Epithelial cell of prostate (primary cell): ENCODE measurements around the gene SSR4.
"Not testable (repeated sequence)": the region's sequence is repeated elsewhere in the genome, so short reads cannot be mapped to it uniquely, and the experiment has no call there.

Source experiments
- DNase-seq: peaks from one replicate; pipeline ENCODE4 v3.0.0-alpha.2; 2011; ENCODE audit warnings: low read depth, low spot score
- H3K27ac ChIP-seq: fragments of 450-650 bp; 2 replicates; pipeline ENCODE4 v1.5.1; 2017; ENCODE audit warnings: mild to moderate bottlenecking

The SSR4 gene

DNA sequence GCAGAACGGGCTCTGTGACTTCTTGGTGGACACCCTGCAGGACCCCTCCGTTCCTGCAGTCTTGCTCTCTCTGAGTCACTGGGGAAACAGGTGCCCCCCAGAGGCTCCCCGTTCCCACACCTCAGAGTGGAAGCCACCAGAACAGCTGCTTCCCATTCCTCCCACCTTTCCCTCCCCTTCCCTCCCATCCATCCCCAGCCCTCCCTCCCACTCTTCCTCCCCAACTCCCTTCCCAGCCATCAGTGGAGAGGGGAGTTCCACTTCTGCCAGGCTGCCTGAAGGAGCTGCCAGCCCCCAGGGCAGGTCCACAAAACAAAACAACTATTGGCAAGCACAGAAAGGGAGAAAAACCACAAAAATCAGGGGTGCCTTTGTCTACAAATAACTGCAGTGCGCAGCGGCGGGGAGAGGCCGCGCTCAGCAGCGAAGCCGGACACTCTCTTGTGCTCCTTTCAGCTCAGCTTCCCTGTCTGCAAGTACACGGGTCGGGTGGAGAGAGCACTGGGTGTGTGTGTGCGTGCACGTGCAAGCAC lies 8.1 kb downstream of the SSR4 start:
- H3K27ac ChIP-seq: no peak overlapping the region
- DNase-seq: no peak

DNA sequence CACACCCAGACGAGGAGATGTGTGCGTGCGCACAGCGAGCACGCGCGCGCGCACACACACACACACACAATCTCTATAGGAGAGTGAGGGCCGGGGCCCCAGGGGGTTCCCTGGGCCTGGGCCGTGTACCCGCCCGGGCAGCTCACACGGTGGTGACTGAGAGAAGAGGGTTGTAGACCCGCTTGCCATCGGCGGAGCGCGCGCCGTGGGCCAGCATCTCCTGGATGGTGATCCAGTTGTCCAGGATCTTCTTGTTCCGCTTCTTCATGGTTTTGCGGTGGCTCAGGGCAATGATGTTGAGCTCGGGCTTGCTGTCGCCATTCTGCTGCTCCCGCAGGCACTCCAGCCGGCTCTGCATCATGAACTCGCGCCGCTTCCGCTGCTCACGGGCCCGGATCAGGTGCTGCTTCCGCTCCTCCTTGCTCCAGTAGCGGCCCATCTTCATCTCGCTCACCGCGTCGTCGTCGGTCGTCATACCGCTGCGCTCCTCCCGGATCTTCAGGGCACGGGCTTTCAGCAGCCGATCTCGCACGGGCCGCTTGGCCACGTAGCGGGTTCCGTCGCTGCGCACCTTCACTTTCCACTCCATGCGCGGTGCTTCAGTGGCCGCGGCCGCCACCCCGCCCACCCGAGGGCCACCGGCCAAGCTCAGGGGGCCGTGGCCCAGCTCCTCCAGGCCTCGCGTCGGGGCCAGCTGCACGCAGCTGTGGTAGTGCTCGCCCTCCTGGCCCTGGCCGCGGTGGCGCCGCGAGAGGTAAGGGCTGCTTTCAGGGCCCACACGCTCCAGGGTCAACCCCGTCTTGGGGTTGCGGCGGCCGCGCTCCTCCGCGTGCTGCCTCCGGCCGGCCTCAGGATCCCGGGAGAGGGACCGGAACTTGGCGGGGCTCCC lies 9.0 kb downstream of the SSR4 start:
- no peak overlapping the region for H3K27ac ChIP-seq
- DNase-seq: no peak

DNA sequence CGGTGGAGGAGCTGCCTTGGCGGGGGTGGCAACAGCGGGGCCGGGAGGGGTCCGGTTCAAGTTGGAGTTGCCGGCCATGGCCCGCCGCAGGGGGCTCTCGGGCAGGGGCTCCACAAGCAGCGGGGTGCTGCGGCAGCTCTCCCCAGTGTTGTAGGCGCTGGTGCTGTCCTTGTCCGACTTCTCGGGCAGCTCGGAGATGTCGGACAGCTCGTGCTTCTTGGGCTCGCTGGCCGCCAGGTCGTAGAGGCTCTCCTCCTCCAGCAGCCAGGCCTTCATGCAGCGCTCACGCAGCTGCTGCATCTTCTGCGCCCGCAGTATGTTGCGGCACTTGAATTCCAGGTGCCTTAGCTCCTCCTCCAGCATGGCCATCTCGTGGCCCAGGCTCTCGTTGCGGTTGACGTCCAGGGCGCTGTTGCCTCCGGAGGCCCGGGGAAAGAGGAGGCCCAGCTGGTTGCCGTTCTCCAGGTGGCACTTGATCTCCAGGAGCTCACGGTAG lies 9.7 kb downstream of the SSR4 start:
- H3K27ac ChIP-seq: no peak overlapping the region
- no peak for DNase-seq

DNA sequence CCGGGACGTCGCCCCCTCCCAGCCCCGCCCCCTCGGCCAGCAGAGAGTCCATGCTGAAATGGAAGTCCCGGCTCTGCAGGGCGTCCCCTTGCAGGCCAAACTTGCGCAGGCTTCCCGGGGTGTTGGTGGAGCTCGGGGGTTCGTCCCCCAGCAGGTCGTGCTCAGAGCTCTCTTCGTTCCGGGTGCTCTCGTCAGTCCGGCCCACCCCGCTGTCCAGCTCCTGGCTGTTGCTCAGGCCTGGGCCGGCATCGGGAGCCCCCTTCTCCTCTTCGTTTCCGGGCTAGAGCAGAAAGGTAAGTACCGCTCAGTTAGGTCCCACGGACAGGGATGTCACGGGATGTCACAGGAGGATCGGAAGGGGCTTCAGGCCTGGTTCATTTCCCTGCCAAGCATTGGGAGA lies 10.2 kb downstream of the SSR4 start:
- H3K27ac ChIP-seq: no peak overlapping the region
- no peak for DNase-seq

DNA sequence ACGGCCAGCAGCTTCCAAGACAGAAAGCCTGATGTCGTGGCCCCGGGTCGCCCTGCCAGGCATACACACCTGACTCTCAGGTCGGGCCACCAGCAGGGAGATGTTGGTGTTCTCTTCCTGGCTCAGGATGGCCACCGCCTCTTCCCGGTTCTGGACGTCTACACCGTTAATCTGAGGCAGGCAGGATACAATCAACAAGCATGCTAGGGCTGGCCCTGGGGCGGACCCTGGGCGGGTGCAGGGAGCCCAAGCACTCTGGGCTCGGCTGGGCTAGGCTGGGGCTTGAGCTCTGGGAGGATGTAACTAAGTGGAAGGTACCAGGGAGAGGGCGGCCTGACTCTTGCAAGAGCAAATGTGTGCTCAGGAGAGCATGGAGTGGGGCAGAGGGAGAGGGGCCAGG lies 11.0 kb downstream of the SSR4 start:
- no peak overlapping the region for H3K27ac ChIP-seq
- no peak for DNase-seq

DNA sequence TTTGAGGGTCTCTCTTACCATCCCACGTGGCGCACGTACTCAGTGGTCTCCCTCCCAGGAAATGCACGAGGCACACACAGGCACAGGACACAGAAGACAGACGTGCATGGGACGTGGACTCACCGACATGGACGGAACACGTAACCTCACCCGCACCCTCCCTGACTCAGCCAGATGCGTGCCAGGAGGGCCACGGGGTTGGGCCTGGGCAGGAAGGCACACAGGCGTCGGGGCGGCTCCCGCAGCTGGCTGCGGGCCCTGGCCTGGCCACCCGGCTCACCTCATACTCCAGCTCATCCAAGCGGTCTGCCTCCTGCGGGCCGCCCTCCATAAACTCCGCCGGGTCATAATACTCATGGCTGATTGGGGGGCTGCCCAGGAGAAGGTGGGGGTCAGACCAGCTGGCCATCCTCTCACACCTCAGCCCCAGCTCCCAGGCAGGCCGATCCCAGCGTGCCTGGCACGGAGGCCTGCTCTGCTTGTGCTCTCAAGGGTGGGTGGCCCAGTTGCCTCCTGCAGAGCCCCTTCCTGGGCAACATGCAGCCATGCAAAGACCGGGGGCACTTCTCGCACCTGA lies 12.6 kb downstream of the SSR4 start:
- peak; percentile 0 for DNase-seq

DNA sequence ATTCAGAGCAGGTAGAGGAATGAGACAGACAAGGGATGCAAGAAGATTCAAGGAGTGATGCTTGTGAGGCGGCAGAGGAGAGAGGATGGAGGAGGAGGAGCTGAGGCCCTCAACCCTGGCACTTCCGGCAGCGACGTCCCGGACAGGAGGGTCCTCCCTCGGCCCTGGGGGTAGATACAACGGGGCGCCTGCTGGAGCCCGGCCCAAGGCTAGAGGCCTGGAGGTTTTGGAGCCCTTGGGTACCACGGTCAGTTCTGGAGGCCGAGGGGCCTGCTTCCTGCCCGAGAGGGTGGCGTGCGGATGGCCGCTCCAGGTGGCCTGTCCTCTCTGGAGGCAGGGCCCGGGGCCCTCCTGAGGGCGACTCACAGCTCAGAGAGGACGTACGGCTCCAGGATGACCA lies 13.5 kb downstream of the SSR4 start:
- no peak overlapping the region for H3K27ac ChIP-seq
- no peak for DNase-seq

More for the DNA sequence above, 12.6 kb downstream of the SSR4 start:
- H3K27ac ChIP-seq: no peak overlapping the region

DNA sequence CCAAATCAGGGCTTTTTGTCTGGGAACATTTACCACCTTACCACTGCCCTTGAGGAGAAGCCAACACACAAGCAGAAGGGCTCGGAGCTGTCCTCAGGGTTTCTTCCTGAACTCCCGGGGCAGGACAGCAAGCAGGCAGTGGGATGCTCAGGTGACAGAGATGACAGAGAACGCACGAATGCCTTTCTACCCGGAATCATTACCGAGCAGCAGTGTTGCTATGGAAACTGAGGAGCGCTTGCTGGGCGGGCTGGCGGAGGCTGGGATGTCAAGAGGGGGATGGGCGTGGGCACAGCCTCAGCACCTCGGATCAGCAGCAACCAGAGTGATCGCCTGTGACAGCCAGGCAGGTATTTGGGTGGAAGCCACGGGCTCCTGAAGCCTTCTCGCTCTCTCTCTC lies 17.8 kb downstream of the SSR4 start:
- no peak for DNase-seq
- no peak overlapping the region for H3K27ac ChIP-seq

DNA sequence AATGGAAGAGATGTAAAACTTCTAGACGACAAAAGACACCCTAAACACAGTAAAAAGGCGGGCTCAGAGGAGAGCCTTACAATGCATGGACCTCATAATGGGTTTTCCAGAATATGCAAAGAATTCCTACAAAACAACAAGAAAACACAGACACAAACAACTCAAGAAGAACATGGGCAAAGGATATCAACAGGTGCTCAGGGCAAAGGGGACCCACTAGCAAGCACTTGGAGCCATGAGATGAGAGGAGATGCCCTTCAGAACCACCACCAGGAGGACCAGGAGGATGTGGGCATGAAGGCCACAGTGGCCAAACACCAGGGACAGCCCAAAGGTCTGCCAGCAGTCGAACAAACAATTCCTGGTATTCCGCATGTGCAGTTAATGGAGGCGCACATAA lies 18.7 kb downstream of the SSR4 start:
- no peak for DNase-seq
- no peak overlapping the region for H3K27ac ChIP-seq

DNA sequence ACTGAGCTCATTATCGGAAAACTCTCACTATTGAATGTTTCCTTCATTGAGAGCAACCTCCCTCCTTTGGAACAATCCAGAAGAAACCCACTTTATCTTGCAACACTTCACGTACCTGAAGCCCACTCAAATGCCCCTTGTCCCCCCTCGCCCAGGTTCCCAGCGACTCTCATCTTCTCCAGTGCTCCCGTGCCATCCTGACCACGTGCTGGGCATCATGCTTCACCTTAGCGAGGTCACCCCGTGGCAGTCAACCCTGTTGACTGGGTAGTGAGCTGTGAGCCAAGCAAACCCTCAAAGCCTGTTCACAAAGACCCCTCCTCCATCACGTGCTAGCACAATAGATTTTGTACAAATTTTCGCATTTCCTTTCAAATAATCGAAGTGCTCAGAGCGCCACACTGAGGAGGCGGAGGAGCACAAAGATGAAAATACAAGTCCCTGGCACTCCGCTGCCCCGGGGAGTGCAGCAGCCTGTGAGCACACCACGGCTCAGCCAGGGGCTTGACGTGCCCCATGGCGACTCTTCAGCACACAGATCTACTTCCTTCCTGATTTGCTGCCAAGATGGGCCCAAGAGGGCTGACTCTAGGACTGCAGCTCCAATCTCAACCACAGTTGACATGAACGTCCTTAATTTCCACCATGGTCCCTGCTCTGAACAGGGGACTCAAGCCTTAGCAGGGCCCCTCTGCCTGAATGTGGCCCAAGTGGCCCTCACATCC lies 20.3 kb downstream of the SSR4 start:
- DNase-seq: no peak
- H3K27ac ChIP-seq: no peak overlapping the region

DNA sequence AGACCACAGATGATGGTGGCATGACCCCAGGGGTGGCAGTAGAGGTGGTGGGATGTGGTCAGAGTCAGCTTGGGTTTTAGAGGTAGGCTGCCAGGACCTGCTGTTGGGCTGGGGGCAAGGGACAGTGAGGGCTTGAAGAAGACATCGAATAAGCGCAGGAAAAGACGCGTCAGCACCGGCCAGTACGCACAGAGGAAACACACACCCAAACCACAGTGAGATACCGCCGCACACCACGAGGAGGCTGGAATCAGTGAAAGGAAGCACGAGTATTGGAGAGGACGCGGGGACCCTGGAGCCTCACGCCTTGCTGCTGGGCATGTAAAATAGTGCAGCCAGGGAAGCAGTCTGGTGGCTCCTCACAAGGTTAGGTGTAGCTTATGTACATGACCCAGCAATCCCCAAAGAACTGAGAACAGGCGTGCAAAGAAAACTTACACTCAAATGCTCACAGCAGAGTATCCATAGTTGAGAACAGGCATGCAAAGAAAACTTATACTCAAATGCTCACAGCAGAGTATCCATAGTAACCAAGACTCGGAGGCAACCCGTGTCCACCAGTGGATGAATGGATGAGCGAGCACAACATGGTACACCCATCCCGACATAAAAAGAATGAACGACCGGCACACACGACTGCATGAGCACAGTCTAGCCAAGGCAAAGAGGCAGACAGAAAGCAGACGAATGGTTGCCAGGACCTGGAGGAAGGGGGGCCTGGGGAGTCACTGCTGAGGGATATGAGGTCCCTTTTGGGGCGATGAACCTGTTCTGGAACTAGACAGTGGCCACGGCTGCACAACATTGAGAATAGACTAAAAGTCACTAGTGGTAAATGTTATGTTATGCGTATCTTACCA lies 22.6 kb downstream of the SSR4 start:
- no peak overlapping the region for H3K27ac ChIP-seq
- no peak for DNase-seq

DNA sequence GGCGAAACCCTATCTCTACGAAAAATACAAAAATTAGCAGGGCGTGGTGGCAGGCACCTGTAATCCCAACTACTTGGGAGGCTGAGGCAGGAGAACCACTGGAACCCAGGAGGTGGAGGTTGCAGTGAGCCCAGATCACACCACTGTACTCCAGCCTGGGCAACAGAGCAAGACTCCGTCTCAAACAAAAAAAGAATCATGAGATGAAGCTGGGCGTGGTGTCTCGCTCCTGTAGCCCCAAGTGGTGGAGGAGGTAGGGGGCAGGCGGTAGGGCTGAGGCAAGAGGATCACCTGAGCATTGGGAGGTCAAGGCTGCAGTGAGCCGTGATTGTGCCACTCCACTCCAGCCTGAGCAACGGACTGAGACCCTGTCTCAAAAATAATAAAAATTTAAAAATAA lies 23.6 kb downstream of the SSR4 start:
- not testable (repeated sequence) for DNase-seq, H3K27ac ChIP-seq

DNA sequence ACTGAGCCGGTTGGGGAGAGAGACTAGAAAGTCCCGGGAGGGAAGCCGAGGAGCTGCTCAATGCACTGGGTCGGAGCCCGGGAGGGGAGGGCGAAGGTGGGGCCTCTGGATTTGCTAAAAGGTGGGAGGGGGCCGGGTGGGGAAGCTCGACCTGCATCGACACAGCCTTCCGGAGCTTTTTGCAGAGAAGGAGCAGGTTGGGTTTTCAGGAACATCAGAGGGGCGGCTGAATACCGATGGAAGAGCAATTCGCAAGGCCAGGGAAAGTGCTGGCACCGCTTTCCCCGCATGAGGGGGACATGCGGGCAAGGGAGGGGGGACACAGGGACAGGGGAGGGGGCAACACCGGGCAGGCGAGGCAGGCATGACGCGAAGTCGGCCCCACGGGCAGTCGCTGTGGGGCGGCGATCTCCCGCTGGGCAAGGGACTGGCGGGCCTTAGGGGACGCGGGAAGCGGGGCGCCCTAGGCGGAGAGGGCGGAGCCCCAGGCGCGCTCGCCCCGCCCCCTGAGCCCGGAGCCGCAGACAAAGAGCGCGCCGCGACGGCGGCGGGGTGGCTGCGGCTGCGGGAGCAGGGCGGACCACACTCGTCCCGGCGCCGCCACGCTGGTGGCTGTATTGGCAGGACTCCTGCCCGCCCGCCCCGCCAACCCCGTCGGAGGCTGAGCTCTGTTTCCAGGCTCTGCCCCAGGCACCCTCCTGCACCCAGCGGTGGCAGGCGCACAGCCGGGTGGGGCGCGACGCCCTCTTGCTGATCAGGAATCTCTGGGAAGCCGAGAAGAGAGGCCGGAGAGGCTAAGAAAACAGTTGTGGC lies 24.3 kb downstream of the SSR4 start:
- no peak overlapping the region for H3K27ac ChIP-seq
- DNase-seq: no peak

DNA sequence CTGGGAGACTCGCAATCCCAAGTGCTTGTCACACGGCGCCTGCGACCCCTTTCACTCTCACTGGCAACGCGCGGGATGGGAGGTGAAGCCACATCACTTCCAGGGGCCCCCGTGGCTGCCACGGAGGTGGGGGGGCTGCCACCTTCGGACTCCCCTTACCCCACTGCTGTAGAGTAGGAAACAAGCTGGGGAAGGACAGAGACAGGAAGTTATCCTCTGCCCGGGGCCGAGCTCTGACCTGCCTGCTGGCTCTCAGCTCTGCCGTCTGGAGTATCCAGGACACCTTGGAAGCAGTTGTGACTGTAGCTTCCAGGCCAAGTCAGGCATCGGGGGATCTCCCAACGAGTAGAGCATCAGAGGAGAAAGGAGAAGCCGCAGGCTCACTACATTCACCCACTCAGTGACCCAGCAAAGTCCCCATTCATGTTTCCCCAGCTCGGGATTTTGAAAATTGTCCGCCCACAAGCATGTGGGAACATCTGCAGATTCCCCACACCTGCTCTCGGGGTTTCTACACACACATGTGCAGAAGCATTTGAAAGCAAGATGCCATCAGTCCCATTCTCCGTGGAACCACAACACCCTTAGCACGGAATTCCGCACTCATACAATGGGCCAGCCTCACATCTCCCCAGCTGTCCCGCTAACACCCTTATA lies 25.0 kb downstream of the SSR4 start:
- DNase-seq: no peak
- H3K27ac ChIP-seq: no peak overlapping the region

DNA sequence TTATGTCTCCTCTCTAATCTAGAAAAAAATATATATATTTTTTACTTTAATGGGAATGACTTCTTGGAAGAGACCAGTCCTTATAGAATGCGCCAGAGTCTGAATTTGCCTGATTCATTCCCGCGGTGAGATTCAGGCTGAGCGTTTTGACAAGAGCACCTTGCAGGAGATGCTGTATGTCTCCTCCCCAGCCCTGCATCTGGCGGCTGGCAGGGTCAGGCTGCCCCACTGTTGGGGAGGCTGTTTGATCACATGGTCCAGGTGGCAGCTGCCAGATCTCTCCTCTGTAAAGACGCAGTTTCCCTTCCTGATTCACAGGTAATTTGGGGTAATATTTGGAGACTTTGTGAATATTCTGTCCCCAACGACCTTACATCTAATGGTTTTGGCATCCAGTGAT lies 26.1 kb downstream of the SSR4 start:
- H3K27ac ChIP-seq: no peak overlapping the region
- DNase-seq: no peak

DNA sequence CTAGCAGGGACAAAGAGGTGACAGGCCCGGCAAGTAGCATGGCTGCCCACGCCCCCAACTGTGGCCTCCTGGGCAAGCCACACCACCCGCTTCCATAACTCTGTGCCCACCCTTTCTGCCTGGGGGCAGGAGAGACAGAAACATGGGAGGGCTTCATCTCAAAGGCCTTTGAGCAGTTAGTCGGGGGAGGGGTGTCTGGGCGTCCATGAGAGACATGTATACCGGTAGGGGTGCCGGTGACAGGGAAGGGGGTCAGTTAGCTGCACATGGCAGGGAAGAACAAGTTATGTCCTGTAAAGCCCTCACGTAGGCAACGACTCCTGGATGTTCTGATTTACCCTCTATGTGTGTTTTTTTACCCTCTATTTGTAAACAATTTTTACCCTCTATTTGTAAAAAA lies 26.6 kb downstream of the SSR4 start:
- no peak overlapping the region for H3K27ac ChIP-seq
- no peak for DNase-seq

DNA sequence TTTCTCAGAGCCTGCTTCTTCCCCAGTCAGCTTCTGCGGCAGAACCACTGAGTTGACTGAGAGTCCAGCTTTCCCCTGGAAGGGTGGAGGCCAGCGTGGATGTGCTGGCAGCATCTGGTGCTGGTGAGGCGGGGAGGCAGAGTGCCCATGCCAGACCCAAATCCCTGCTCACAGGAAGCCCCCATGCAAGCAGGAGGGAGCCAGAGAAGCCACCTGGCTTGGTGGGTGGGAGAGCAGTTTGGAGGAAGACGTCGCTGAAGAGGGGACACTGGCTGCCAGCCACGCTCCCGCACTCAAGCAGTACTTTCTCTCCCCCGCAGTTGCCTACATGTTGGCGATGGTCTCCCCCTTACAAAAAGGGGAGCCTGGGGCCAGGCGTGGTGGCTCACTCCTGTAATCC lies 29.9 kb downstream of the SSR4 start:
- DNase-seq: no peak
- H3K27ac ChIP-seq: no peak overlapping the region

DNA sequence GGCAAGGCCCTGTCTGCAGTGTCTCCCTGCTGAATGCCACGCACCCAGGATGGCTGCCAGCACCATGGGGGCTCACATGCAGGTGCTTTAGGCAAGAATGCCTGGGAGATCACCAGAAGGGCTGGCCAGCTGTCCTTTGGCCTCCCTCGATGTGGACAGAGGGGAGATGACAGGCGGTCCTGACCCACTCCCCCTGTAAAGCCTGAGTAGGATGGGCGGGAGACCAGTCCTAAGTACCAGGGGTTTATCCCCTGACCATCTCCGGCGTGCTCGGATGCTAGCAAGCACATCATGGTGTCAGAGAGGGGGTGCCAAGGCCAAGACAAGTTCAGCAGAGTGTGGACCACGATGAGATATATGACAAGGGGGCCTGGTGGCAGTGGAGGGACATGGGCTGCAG lies 30.6 kb downstream of the SSR4 start:
- no peak for DNase-seq
- no peak overlapping the region for H3K27ac ChIP-seq

DNA sequence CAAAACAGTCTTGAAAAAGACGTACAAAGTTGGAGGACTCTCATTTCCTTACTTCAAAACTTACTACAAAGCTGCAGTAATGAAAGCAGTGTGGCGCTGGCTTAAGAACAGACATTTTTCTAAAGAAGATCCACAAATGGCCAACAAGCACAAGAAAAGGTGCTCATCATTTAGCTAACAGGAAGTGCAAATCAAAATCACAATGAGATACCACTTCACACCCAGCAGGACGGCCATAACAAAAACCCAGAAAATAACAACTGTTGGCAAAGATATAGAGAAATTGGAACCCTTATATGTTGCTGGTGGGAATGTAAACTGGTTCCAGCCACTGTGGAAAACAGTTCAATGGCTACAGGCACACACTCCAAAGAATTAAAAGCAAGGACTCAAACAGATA lies 32.5 kb downstream of the SSR4 start:
- H3K27ac ChIP-seq: no peak overlapping the region

More for the DNA sequence above, 32.5 kb downstream of the SSR4 start:
- DNase-seq: no peak
